ENCODE data around the gene YEATS4.
A peak's percentile ranks its signal among the peaks of the same experiment; 100 is the strongest.

YEATS4 gene

DNA sequence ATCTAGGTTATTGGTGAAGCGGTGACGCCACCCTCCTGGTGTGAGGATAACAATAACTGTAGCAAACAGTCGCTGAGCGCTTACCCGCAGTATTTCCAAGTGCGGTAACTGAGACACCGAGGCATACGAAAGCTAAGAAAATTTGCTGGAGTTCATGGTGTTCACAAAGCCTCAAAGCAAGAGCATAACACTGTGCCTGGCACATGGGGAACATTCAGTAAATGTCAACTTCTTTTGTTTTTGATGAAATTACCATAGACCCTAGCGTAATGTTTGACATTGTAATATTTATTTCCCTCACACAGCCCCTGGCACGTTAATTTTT lies 767 bp downstream of the YEATS4 start:
- no peak for DNase-seq (ENCODE audit: low spot score)
- peak overlapping the region in 1 of 2 donors; percentile 96 for H3K27ac ChIP-seq

DNA sequence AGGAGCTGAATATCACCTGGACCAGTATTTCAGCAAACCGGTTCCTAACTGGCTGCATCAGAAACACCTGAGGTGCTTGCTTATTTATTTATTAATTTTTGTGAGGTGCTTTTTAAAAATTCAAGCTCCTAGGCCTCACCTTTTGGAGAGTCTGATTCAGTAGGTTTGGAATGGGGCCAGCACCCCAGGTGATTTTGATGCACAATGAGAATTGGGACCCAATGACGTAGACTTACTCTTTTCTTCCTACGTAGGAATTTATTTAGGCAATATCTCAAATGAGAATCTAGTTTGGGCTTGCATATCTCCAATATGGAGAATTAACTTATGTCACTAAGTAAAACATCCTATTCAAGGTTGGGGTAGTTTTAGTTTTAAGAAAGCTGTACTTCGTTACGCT lies 7.3 kb downstream of the YEATS4 start:
- no peak for DNase-seq (ENCODE audit: low spot score)
- Histone ChIP-seq H3K27ac (no peak overlapping the region), H3K4me3 (no peak overlapping the region)
- TF ChIP-seq, protein P1, sequence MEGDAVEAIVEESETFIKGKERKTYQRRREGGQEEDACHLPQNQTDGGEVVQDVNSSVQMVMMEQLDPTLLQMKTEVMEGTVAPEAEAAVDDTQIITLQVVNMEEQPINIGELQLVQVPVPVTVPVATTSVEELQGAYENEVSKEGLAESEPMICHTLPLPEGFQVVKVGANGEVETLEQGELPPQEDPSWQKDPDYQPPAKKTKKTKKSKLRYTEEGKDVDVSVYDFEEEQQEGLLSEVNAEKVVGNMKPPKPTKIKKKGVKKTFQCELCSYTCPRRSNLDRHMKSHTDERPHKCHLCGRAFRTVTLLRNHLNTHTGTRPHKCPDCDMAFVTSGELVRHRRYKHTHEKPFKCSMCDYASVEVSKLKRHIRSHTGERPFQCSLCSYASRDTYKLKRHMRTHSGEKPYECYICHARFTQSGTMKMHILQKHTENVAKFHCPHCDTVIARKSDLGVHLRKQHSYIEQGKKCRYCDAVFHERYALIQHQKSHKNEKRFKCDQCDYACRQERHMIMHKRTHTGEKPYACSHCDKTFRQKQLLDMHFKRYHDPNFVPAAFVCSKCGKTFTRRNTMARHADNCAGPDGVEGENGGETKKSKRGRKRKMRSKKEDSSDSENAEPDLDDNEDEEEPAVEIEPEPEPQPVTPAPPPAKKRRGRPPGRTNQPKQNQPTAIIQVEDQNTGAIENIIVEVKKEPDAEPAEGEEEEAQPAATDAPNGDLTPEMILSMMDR (IDR thresholded peaks at IDR 0.05) = no peak

More for the DNA sequence above, 767 bp downstream of the YEATS4 start:
- TF ChIP-seq, protein P1 (IDR thresholded peaks at IDR 0.05) = no peak
- H3K4me3 ChIP-seq = peak overlapping the region; percentile 85

DNA sequence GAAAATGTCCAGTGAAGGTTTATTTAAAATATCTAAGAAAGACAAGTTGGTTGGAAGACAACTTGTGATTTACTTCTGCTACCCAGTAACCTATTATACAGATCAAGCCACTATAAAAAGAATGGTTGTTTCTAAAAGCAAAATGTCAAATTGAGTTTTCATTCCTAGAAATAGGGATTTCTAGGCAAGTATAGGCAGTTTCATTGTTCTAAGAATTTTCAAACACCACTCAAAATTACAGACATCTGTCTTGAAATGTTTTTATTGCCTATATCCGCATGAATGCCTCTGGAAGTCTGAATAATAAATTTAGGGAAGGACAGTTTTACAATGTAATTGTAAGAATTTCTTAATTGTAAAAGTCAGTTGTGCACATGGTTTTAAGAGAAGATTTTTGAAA lies 8.6 kb downstream of the YEATS4 start:
- TF ChIP-seq, protein P1 (IDR thresholded peaks at IDR 0.05) = no peak
- Histone ChIP-seq H3K4me3 (no peak overlapping the region), H3K27ac (no peak overlapping the region)
- no peak for DNase-seq (ENCODE audit: low spot score)

DNA sequence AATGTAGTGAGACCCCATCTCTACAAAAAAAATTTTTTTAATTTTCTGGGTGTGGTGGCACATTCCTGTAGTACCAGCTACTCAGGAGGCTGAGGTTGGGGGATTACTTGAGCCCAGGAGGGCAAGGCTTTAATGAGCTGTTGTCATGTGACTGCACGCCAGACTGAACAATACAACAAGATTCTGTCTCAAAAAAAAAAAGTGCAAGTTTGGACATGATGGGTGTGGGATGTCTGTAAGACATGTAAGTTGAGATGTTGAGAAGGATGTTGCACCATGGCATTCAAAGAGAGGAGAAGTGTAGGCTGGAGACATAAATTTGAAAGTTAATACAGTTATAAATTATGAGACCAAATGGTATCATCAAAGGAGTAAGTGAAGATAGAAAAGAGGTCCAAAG lies 23.5 kb downstream of the YEATS4 start:
- TF ChIP-seq, protein P1 (IDR thresholded peaks at IDR 0.05) = no peak
- no peak for DNase-seq (ENCODE audit: low spot score)
- H3K4me3 ChIP-seq = no peak overlapping the region
- no peak overlapping the region for H3K27ac ChIP-seq

DNA sequence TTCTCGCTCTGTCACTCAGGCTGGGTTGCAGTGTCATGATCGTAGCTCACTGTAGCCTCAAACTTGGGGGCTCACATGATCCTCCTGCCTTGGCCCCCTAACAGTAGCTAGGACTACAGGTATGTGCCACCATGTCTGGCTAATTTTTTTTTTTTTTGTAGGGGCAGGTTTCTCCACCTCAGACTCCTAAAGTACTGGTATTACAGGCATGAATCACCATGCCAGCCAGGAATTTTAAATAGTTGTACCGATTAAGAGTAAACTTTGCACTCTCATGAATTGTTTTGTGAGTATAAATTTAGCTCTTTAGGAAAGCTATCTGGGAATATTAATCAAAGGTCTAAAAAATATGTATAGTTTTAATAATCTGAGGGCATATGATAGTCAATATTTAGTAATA lies 25.5 kb downstream of the YEATS4 start:
- no peak overlapping the region for H3K4me3 ChIP-seq
- TF ChIP-seq, protein P1 (IDR thresholded peaks at IDR 0.05) = no peak
- no peak overlapping the region for H3K27ac ChIP-seq
- no peak for DNase-seq (ENCODE audit: low spot score)

DNA sequence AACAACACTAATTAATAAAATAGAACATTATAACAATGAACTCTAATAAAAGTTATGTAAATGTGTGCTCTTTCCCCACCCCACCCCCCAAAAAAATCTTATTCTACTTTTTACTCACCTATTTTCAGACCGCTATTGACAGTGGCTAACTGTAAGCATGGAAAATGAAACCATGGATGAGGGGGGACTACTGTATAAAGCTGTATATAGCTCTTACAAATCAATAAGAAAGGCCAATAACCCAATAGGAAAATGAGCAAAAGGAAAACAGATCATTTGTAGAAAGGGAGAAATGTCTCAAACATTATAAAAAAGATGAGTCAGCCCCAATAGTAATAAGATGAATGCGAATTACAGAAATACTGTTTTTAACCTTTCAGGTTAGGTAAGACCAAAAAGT lies 27.4 kb downstream of the YEATS4 start:
- Histone ChIP-seq H3K27ac (no peak overlapping the region), H3K4me3 (no peak overlapping the region)
- TF ChIP-seq, protein P1 (IDR thresholded peaks at IDR 0.05) = no peak
- no peak for DNase-seq (ENCODE audit: low spot score)

DNA sequence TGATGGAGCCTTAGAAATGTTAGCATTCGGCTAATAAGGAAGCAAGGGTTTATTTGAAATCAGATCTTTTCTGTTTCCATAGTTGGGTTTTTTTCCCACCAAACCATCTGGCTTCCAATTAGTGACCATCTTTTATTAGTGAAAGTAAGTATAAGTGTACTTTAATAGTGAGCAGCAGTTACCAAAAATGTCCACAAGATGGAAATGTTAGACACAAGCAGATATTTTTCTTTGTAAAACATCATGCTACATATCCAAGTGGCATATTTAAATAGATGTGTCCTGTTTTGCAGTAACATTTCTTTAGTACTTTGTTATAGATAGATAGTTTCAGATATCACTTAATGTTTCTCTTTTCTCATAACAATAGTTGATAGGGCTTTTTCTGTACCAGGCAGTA lies 28.8 kb downstream of the YEATS4 start:
- H3K4me3 ChIP-seq = no peak overlapping the region
- TF ChIP-seq, protein P1 (IDR thresholded peaks at IDR 0.05) = peak; percentile 61
- no peak for DNase-seq (ENCODE audit: low spot score)
- no peak overlapping the region for H3K27ac ChIP-seq

Data from coronary artery (tissue), 2 donors.